HUES64 (cell line): Measurements from ENCODE around the gene SLC43A2.

Source experiments
- H3K27ac ChIP-seq: 2 replicates; pipeline ENCODE4 v1.7.0; 2013; ENCODE audit warnings: low read depth, low read length, inconsistent platforms
- H3K27me3 ChIP-seq: 2 replicates; pipeline ENCODE4 v1.6.1; 2013; ENCODE audit warnings: mild to moderate bottlenecking, low read length; ENCODE audit not compliant: insufficient read depth
- H3K36me3 ChIP-seq: 2 replicates; pipeline ENCODE4 v1.6.1; 2013; ENCODE audit warnings: mild to moderate bottlenecking, low read length; ENCODE audit not compliant: insufficient read depth
- H3K4me1 ChIP-seq: 2 replicates; pipeline ENCODE4 v1.6.1; 2013; ENCODE audit warnings: mild to moderate bottlenecking, low read length, moderate library complexity; ENCODE audit not compliant: insufficient read depth
- H3K4me3 ChIP-seq: 2 replicates; pipeline ENCODE4 v1.5.1; 2013; ENCODE audit warnings: mild to moderate bottlenecking, low read length, moderate library complexity
- H3K9ac ChIP-seq: 2 replicates; pipeline ENCODE4 v1.6.1; 2013; ENCODE audit warnings: mild to moderate bottlenecking, low read depth, low read length
- H3K9me3 ChIP-seq: 2 replicates; pipeline ENCODE4 v1.6.1; 2013; ENCODE audit warnings: low read depth, low read length; ENCODE audit not compliant: insufficient read depth
- WGBS: fragments of 150-250, 120-280 bp; methylation state at CpG from one replicate; pipeline ENCODE4 v1.1.7; 2013; ENCODE audit warnings: missing lambda C conversion rate; 5-methylcytosine and 5-hydroxymethylcytosine counted together

SLC43A2 gene

GRCh38 chr17:1649844-1650501 is 21.3 kb upstream of the SLC43A2 start, which contains the start of gene RILP:
RILP (minus strand) TSS chr17:1649866; CDS start chr17:1649804, 62 bp downstream.
- peaks cover 1% of the 10 kb centered on the region for H3K27me3 ChIP-seq
- H3K4me1 ChIP-seq: 0 out of 2 replicates have a peak, but pooled peaks cover 14% of the 10 kb centered on the region
- WGBS: 38% methylated on average over 22 of the region's 23 CpGs
- peak within 1 kb of the TSS; percentile 57 for H3K9ac ChIP-seq
- peak within 1 kb of the TSS; percentile 81; the same call in 1 of the 2 replicates for H3K27ac ChIP-seq
- H3K9me3 ChIP-seq: no peaks in the 10 kb centered on the region
- peaks cover 49% of the 10 kb centered on the region for H3K36me3 ChIP-seq
- peak within 1 kb of the TSS; percentile 74 for H3K4me3 ChIP-seq

- Histone ChIP-seq H3K4me1 (0 out of 2 replicates have a peak, but pooled peaks cover 16% of the 10 kb centered on the region), H3K36me3 (peaks cover 41% of the 10 kb centered on the region), H3K4me3 (peak overlapping the region; percentile 74), H3K27me3 (peaks cover 9% of the 10 kb centered on the region), H3K9ac (peak overlapping the region; percentile 57; the same call in 1 of the 2 replicates), H3K27ac (peak overlapping the region; percentile 81; the same call in 1 of the 2 replicates), H3K9me3 (no peaks in the 10 kb centered on the region)
- under 1% methylated on average over 99 of the region's 100 CpGs for WGBS
Measured at GRCh38 chr17:1648963-1649843, 20.6 kb upstream of the SLC43A2 start.

GRCh38 chr17:1648173-1648962 is 19.7 kb upstream of the SLC43A2 start:
- H3K27ac ChIP-seq: no peak overlapping the region; the same call in 1 of the 2 replicates
- peak overlapping the region; percentile 47 for H3K9ac ChIP-seq
- H3K9me3 ChIP-seq: no peaks in the 10 kb centered on the region
- peak overlapping the region; percentile 60 for H3K4me3 ChIP-seq
- peaks cover 33% of the 10 kb centered on the region for H3K36me3 ChIP-seq
- 23% methylated on average over 54 of the region's 54 CpGs for WGBS
- 0 out of 2 replicates have a peak, but pooled peaks cover 19% of the 10 kb centered on the region for H3K4me1 ChIP-seq
- peaks cover 17% of the 10 kb centered on the region for H3K27me3 ChIP-seq

GRCh38 chr17:1647802-1648171 is 19.2 kb upstream of the SLC43A2 start:
- 89% methylated on average over 11 of the region's 11 CpGs for WGBS
- Histone ChIP-seq H3K27ac (no peak overlapping the region), H3K9ac (no peak overlapping the region), H3K36me3 (peaks cover 27% of the 10 kb centered on the region), H3K9me3 (no peaks in the 10 kb centered on the region), H3K4me3 (no peak overlapping the region; the same call in 1 of the 2 replicates), H3K27me3 (peaks cover 17% of the 10 kb centered on the region), H3K4me1 (0 out of 2 replicates have a peak, but pooled peaks cover 19% of the 10 kb centered on the region)

DNA sequence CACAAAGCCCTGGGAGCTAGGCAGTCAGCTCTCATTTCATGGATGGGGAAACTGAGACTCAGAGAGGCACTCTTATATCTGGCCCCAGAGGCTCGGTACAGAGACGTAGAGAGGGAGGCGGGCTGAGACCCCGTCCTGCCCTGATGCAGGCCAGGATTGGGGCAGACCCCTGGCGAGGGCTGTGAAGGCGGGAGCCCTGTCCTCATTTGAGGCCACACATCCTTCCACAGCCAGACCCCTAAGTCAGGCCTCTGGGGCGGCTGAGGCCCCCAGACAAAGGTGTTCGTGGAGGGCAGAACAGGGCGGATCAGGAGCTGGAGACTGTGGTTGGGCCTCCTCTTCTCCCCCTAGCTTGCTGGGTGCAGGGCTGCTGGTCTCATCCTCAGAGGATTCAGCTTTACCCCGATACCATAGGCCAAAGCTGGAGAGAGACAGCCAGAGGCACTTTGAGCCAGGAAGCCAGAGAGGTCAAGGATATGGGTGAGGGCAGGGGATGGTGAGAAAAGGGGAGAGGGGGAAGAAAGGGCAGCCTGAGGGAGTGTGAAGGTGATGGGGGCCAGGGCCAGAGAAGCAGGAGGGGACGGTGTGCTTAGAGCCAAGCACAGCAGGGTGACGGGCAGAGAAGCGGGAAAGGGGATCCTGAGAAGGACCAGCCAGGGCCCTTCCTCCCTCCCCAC is 17.7 kb upstream of the SLC43A2 start:
- Histone ChIP-seq H3K9me3 (no peaks in the 10 kb centered on the region), H3K27ac (no peak overlapping the region), H3K9ac (no peak overlapping the region), H3K27me3 (peaks cover 17% of the 10 kb centered on the region), H3K4me3 (no peak overlapping the region), H3K4me1 (0 out of 2 replicates have a peak, but pooled peaks cover 19% of the 10 kb centered on the region), H3K36me3 (peaks cover 13% of the 10 kb centered on the region)
- 83% methylated on average over 13 of the region's 13 CpGs for WGBS

- Histone ChIP-seq H3K4me1 (0 out of 2 replicates have a peak, but pooled peaks cover 19% of the 10 kb centered on the region), H3K27ac (no peak within 1 kb of the TSS), H3K36me3 (peaks cover 4% of the 10 kb centered on the region), H3K4me3 (no peak within 1 kb of the TSS), H3K27me3 (peaks cover 17% of the 10 kb centered on the region), H3K9me3 (no peaks in the 10 kb centered on the region), H3K9ac (no peak within 1 kb of the TSS)
- 54% methylated on average over 25 of the region's 25 CpGs for WGBS
Measured at GRCh38 chr17:1645207-1646171, 16.9 kb upstream of the SLC43A2 start, which contains the start of gene SCARF1. SCARF1 (minus strand) TSS chr17:1645732; CDS start chr17:1645697, 35 bp downstream.

DNA sequence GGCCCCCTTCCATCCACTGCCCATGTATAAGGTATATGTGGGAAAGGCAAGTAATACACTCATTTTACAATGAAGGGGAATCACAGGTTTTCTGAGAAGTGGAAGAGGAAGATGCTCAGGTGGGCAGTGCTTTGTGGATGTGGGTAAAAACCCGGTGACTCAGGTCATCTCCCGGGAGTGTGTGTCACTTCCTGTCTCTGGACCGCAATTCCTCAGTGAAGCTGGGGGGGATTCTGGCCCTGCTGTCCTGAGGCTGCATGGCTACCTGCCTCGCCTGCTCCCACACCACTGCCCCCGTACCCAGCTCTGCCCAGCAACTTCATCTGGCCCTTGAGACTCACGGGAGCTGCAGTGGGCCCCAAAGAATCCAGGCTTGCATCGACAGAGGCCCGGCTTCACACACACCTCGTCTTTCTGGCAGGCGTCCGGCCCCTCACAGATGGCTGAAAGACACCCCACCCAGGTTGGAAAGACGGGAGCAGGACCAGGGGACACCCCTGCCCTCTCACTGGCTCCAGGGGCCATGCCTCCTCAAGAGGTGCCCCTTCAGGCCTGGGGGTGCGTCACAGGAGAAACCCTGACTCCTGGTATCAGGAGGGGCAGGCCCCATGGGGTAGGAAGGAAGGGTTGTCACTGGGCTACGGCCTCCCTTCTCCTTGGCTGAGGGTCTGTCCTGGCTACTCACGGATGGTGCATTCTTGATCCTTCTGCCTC is 16.0 kb upstream of the SLC43A2 start:
- Histone ChIP-seq H3K4me3 (no peak overlapping the region), H3K9ac (no peak overlapping the region), H3K4me1 (0 out of 2 replicates have a peak, but pooled peaks cover 19% of the 10 kb centered on the region), H3K9me3 (no peaks in the 10 kb centered on the region), H3K36me3 (no peaks in the 10 kb centered on the region), H3K27ac (no peak overlapping the region), H3K27me3 (peaks cover 17% of the 10 kb centered on the region)
- WGBS: 74% methylated on average over 15 of the region's 15 CpGs

DNA sequence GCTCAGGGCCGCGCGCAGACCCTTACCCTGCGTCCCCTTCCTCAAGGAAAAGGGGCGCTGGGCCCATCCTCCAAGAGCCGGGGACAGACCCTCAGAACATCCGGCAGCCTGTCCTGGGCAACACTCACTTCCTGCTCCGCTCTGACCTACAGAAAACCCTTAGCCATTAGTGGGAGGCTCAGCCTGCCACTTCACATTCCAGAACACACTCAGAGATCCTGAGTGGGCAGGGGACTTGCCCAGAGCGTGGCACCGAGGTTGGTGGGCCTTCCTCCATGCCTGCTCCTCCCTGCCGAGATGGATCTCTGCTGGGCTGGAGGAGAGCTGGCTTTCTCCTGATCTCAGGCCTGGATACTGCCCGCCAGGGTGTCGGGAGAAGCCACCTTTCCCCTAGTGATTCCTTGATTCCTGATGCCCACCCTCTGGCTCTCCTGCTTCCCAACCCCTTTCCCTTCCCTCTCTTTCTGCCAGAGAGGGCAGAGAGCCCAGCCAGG is 15.4 kb upstream of the SLC43A2 start:
- 46% methylated on average over 13 of the region's 13 CpGs for WGBS
- H3K36me3 ChIP-seq: no peaks in the 10 kb centered on the region
- H3K9me3 ChIP-seq: no peaks in the 10 kb centered on the region
- H3K4me1 ChIP-seq: 0 out of 2 replicates have a peak, but pooled peaks cover 22% of the 10 kb centered on the region
- H3K9ac ChIP-seq: no peak overlapping the region
- peaks cover 17% of the 10 kb centered on the region for H3K27me3 ChIP-seq
- H3K27ac ChIP-seq: no peak overlapping the region
- H3K4me3 ChIP-seq: peak overlapping the region; percentile 61
